Astrocyte of the spinal cord (primary cell): ENCODE data around the gene NPAS2.

Experiments used
- DNase-seq: peaks from one replicate; pipeline ENCODE4 v3.0.0; 2011; ENCODE audit warnings: low read depth, low spot score
- H3K4me3 ChIP-seq: 2 replicates; pipeline ENCODE4 v1.5.1; 2011; ENCODE audit warnings: low read depth, mild to moderate bottlenecking, low read length, moderate library complexity
- CTCF ChIP-seq: IDR thresholded peaks from 2 replicates; pipeline ENCODE4 v1.5.1; 2012; ENCODE audit warnings: low read depth, mild to moderate bottlenecking, low read length, inconsistent platforms
- in situ Hi-C: cut with HindIII; loops from 2 replicates; pipeline ENCODE4 v1.10.0; 2017; ENCODE audit warnings: low sequenced_read_pairs

NPAS2 gene

GRCh38 chr2:100964222-100964621 is 144.3 kb downstream of the NPAS2 start:
- in situ Hi-C loops: no loop called here
- H3K4me3 ChIP-seq: no peak overlapping the region
- no peak for TF ChIP-seq CTCF
- DNase-seq: no peak

- no peak for TF ChIP-seq CTCF
- H3K4me3 ChIP-seq: no peak overlapping the region
- in situ Hi-C loops: no loop called here
- DNase-seq: no peak
Observed at GRCh38 chr2:100964681-100965169, 144.8 kb downstream of the NPAS2 start.

DNA sequence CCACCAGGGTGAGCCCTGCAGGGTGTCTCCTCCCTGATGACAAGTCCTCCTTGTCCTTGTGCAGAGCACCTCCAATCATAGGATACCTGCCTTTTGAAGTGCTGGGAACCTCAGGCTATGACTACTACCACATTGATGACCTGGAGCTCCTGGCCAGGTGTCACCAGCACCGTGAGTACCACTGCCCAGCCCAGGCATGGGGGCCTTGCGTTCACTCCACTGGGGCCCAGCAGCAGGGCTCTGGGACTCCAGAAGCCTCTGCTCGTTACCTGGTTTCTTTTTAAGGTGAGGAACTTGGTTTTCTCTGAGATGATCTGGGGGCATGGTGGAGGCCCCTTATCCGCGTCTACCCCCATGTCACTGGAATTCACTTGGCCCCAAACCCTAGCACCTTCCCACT is 145.7 kb downstream of the NPAS2 start:
- no peak for TF ChIP-seq CTCF
- no peak overlapping the region for H3K4me3 ChIP-seq
- DNase-seq: no peak
- in situ Hi-C loops: no loop called here

DNA sequence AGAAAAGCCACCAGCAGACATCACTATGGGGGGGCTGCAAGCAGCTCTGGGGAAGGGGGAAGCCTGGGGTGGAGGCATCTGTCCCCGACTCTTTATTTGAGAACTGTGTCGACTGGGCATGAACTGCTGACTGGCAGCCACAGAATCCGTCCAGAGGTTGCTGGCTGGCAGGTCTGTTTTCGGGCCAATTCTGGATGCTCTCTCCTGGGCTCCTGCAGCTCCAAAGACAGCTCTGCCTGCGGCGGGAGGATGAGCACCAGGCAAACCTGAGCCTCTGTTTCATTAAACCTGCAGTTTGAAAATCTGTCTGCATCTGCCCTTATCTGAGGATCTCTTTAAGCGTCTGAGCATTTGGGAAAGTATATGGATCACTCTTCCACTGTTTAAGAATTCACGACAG is 147.8 kb downstream of the NPAS2 start:
- no peak for TF ChIP-seq CTCF
- no peak overlapping the region for H3K4me3 ChIP-seq
- in situ Hi-C loops: no loop called here
- no peak for DNase-seq

- no peak for TF ChIP-seq CTCF
- in situ Hi-C loops: no loop called here
- no peak overlapping the region for H3K4me3 ChIP-seq
- DNase-seq: no peak
Observed at GRCh38 chr2:100968146-100969145, 148.5 kb downstream of the NPAS2 start.

- DNase-seq: no peak
- H3K4me3 ChIP-seq: no peak overlapping the region
- in situ Hi-C loops: no loop called here
- TF ChIP-seq CTCF: no peak
Observed at GRCh38 chr2:100969998-100970397, 150.1 kb downstream of the NPAS2 start.
